ENCODE results near the gene LTA. TPM values are rescaled to one million over a fixed set of nuclear protein-coding genes. Genes with fewer than 3 reads are reported as not detected.

The LTA gene
- total RNA-seq, 2 donors from 2014 or later = 1.2 TPM; not detected in 1

GRCh38 chr6:31585491-31585890, 13.4 kb downstream of the LTA start:
- Histone ChIP-seq H3K27me3 (replicated peaks; ENCODE audit: insufficient read depth) (no peaks in the 10 kb centered on the region), H3K9me3 (no peaks in the 10 kb centered on the region), H3K4me3 (no peak overlapping the region), H3K27ac (no peak overlapping the region), H3K4me1 (replicated peaks) (no peaks in the 10 kb centered on the region), H3K36me3 (no peaks in the 10 kb centered on the region)
- intact Hi-C loops (cut with DNase I) = no loop called here
- 77% methylated on average over 2 of the region's 2 CpGs for WGBS
- TF ChIP-seq POLR2A (IDR thresholded peaks at IDR 0.05) (no peak), CTCF (IDR thresholded peaks at IDR 0.05) (no peak), POLR2AphosphoS5 (IDR thresholded peaks at IDR 0.05) (no peak)
- DNase-seq (ENCODE audit: low spot score) = no peak

GRCh38 chr6:31586008-31586407, 13.9 kb downstream of the LTA start, which contains the start of gene LST1:
LST1 (plus strand) TSS chr6:31586277; CDS start chr6:31587300, 1,023 bp downstream.
- DNase-seq (ENCODE audit: low spot score) = no peak
- Histone ChIP-seq H3K27me3 (replicated peaks; ENCODE audit: insufficient read depth) (no peaks in the 10 kb centered on the region), H3K4me1 (replicated peaks) (no peaks in the 10 kb centered on the region), H3K4me3 (no peak within 1 kb of the TSS), H3K27ac (no peak within 1 kb of the TSS), H3K9me3 (no peaks in the 10 kb centered on the region), H3K36me3 (no peaks in the 10 kb centered on the region)
- intact Hi-C loops (cut with DNase I) = no loop called here
- WGBS = 59% methylated on average over 1 of the region's 1 CpG
- TF ChIP-seq POLR2AphosphoS5 (IDR thresholded peaks at IDR 0.05) (no peak), POLR2A (IDR thresholded peaks at IDR 0.05) (no peak), CTCF (IDR thresholded peaks at IDR 0.05) (no peak)

GRCh38 chr6:31586599-31587281, 14.7 kb downstream of the LTA start:
- H3K4me3 ChIP-seq = no peak overlapping the region
- intact Hi-C loops (cut with DNase I) = no loop called here

GRCh38 chr6:31587791-31588777, 16.0 kb downstream of the LTA start:
- no peak overlapping the region for H3K27ac ChIP-seq
- no peaks in the 10 kb centered on the region for H3K4me1 ChIP-seq (replicated peaks)
- DNase-seq (ENCODE audit: low spot score) = no peak
- no peaks in the 10 kb centered on the region for H3K9me3 ChIP-seq
- TF ChIP-seq POLR2A (IDR thresholded peaks at IDR 0.05) (no peak), POLR2AphosphoS5 (IDR thresholded peaks at IDR 0.05) (no peak), CTCF (IDR thresholded peaks at IDR 0.05) (no peak)
- intact Hi-C loops (cut with DNase I) = no loop called here
- no peaks in the 10 kb centered on the region for H3K36me3 ChIP-seq
- WGBS = 63% methylated on average over 12 of the region's 12 CpGs
- no peak overlapping the region for H3K4me3 ChIP-seq
- H3K27me3 ChIP-seq (replicated peaks; ENCODE audit: insufficient read depth) = no peaks in the 10 kb centered on the region

More at GRCh38 chr6:31586599-31587281, 14.7 kb downstream of the LTA start:
- Histone ChIP-seq H3K36me3 (no peaks in the 10 kb centered on the region), H3K9me3 (no peaks in the 10 kb centered on the region), H3K27ac (no peak overlapping the region), H3K27me3 (replicated peaks; ENCODE audit: insufficient read depth) (no peaks in the 10 kb centered on the region), H3K4me1 (replicated peaks) (no peaks in the 10 kb centered on the region)
- TF ChIP-seq POLR2AphosphoS5 (IDR thresholded peaks at IDR 0.05) = no peak
- no peak for TF ChIP-seq POLR2A (IDR thresholded peaks at IDR 0.05)
- TF ChIP-seq CTCF (IDR thresholded peaks at IDR 0.05) = no peak
- no peak for DNase-seq (ENCODE audit: low spot score)
- 60% methylated on average over 9 of the region's 9 CpGs for WGBS

All from prostate gland (tissue), 2 donors.